ENCODE measurements around the gene CCDC178.

Gene CCDC178

GRCh38 chr18:33201509-33201926 is 239.0 kb downstream of the CCDC178 start:
- Histone ChIP-seq H3K4ac (ENCODE audit: low read depth, low read length) (no peak overlapping the region), H4K8ac (ENCODE audit: low read depth, low read length) (no peak overlapping the region), H3K4me3 (ENCODE audit: low read length) (no peak overlapping the region), H3K36me3 (ENCODE audit: control insufficient read depth, insufficient read depth, low read length) (no peaks in the 10 kb centered on the region), H3K4me2 (ENCODE audit: low read length) (no peak overlapping the region), H2AK5ac (ENCODE audit: low read length) (no peak overlapping the region), H2BK15ac (replicated peaks; ENCODE audit: low read depth) (no peak overlapping the region), H2BK120ac (ENCODE audit: low read depth, low read length) (no peak overlapping the region), H3K4me1 (ENCODE audit: control insufficient read depth, low read depth, low read length) (no peaks in the 10 kb centered on the region), H3K27ac (ENCODE audit: low read depth, low read length) (no peak overlapping the region), H3K79me2 (ENCODE audit: control insufficient read depth, insufficient read depth, low read length) (no peaks in the 10 kb centered on the region), H2BK5ac (ENCODE audit: low read length) (no peak overlapping the region), H3K56ac (ENCODE audit: low read length) (no peak overlapping the region), H3K18ac (ENCODE audit: low read length) (no peak overlapping the region), H3K79me1 (ENCODE audit: low read length) (no peaks in the 10 kb centered on the region), H4K5ac (ENCODE audit: low read length) (no peak overlapping the region), H3K27me3 (ENCODE audit: insufficient read depth, low read length, poor library complexity) (no peaks in the 10 kb centered on the region), H3K23ac (ENCODE audit: low read length) (no peak overlapping the region), H3K9ac (ENCODE audit: low read length) (no peak overlapping the region)
- WGBS (ENCODE audit: extremely low coverage, insufficient coverage, low lambda C conversion rate), result no CpG with 5 or more reads among the region's 8 CpGs
- DNase-seq, result peak; percentile 77

DNA sequence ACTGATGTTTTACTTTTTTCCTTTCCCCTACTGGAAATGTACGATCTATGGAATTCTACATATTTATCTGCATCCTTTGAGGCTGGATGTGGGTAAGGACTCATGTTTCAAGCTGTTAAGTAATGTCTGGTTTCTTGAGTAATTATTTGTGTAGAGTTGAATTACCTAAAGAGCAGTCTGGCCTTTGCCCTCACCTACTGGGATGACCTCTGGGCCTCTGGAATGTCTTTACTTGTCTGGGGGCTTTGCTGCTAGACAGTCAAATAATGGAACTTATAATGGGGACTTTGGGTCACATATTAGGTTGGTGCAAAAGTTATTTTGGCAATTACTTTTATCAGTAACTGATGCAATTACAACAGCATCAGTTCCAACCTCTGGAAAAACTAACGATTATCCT is 244.7 kb downstream of the CCDC178 start:
- H2AK5ac ChIP-seq (ENCODE audit: low read length), result no peak overlapping the region
- H3K4me3 ChIP-seq (ENCODE audit: low read length), result no peak overlapping the region
- no peak overlapping the region for H2BK15ac ChIP-seq (replicated peaks; ENCODE audit: low read depth)
- no peak overlapping the region for H2BK5ac ChIP-seq (ENCODE audit: low read length)
- H3K23ac ChIP-seq (ENCODE audit: low read length), result no peak overlapping the region
- no peaks in the 10 kb centered on the region for H3K4me1 ChIP-seq (ENCODE audit: control insufficient read depth, low read depth, low read length)
- no peaks in the 10 kb centered on the region for H3K27me3 ChIP-seq (ENCODE audit: insufficient read depth, low read length, poor library complexity)
- no peak overlapping the region for H4K5ac ChIP-seq (ENCODE audit: low read length)
- no peaks in the 10 kb centered on the region for H3K36me3 ChIP-seq (ENCODE audit: control insufficient read depth, insufficient read depth, low read length)
- no peak overlapping the region for H2BK120ac ChIP-seq (ENCODE audit: low read depth, low read length)
- no CpG with 5 or more reads among the region's 2 CpGs for WGBS (ENCODE audit: extremely low coverage, insufficient coverage, low lambda C conversion rate)
- no peak overlapping the region for H3K18ac ChIP-seq (ENCODE audit: low read length)
- no peak overlapping the region for H3K4ac ChIP-seq (ENCODE audit: low read depth, low read length)
- H3K27ac ChIP-seq (ENCODE audit: low read depth, low read length), result no peak overlapping the region
- no peak overlapping the region for H3K4me2 ChIP-seq (ENCODE audit: low read length)
- DNase-seq, result no peak
- no peaks in the 10 kb centered on the region for H3K79me1 ChIP-seq (ENCODE audit: low read length)
- H3K56ac ChIP-seq (ENCODE audit: low read length), result no peak overlapping the region
- no peak overlapping the region for H3K9ac ChIP-seq (ENCODE audit: low read length)
- H4K8ac ChIP-seq (ENCODE audit: low read depth, low read length), result no peak overlapping the region
- H3K79me2 ChIP-seq (ENCODE audit: control insufficient read depth, insufficient read depth, low read length), result no peaks in the 10 kb centered on the region

DNA sequence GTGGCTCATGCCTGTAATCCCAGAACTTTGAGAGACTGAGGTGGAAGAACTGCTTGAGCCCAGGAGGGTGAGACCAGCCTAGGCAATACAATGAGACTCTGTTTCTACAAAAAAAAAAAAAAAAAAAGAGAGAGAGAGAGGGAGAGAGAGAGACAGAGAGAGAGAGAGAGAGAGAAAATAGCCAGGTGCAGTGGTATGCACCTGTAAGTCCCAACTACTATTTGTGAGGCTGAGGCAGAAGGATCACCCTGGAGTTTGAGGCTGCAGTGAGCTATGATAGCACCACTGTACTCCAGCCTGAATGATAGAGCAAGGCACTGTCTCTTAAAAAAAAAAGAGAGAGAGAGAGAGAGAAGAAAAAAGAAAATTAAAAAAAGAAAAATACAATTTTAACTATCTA is 245.7 kb downstream of the CCDC178 start:
- Histone ChIP-seq H2BK5ac (ENCODE audit: low read length) (no peak overlapping the region), H3K9ac (ENCODE audit: low read length) (no peak overlapping the region), H3K27ac (ENCODE audit: low read depth, low read length) (no peak overlapping the region), H3K23ac (ENCODE audit: low read length) (no peak overlapping the region), H3K36me3 (ENCODE audit: control insufficient read depth, insufficient read depth, low read length) (no peaks in the 10 kb centered on the region), H4K8ac (ENCODE audit: low read depth, low read length) (no peak overlapping the region), H3K4me3 (ENCODE audit: low read length) (no peak overlapping the region), H3K79me2 (ENCODE audit: control insufficient read depth, insufficient read depth, low read length) (no peaks in the 10 kb centered on the region), H3K4me1 (ENCODE audit: control insufficient read depth, low read depth, low read length) (no peaks in the 10 kb centered on the region), H4K5ac (ENCODE audit: low read length) (no peak overlapping the region), H3K56ac (ENCODE audit: low read length) (no peak overlapping the region), H3K27me3 (ENCODE audit: insufficient read depth, low read length, poor library complexity) (no peaks in the 10 kb centered on the region), H3K18ac (ENCODE audit: low read length) (no peak overlapping the region), H2AK5ac (ENCODE audit: low read length) (no peak overlapping the region), H2BK120ac (ENCODE audit: low read depth, low read length) (no peak overlapping the region), H2BK15ac (replicated peaks; ENCODE audit: low read depth) (no peak overlapping the region), H3K79me1 (ENCODE audit: low read length) (no peaks in the 10 kb centered on the region), H3K4ac (ENCODE audit: low read depth, low read length) (no peak overlapping the region), H3K4me2 (ENCODE audit: low read length) (no peak overlapping the region)
- DNase-seq, result no peak

GRCh38 chr18:33184958-33185357 is 255.6 kb downstream of the CCDC178 start:
- Histone ChIP-seq H2AK5ac (ENCODE audit: low read length) (no peak overlapping the region), H3K79me1 (ENCODE audit: low read length) (no peaks in the 10 kb centered on the region), H3K36me3 (ENCODE audit: control insufficient read depth, insufficient read depth, low read length) (no peaks in the 10 kb centered on the region), H3K27ac (ENCODE audit: low read depth, low read length) (no peak overlapping the region), H2BK5ac (ENCODE audit: low read length) (no peak overlapping the region), H3K4me2 (ENCODE audit: low read length) (no peak overlapping the region), H3K4me3 (ENCODE audit: low read length) (no peak overlapping the region), H3K9ac (ENCODE audit: low read length) (no peak overlapping the region), H3K4ac (ENCODE audit: low read depth, low read length) (no peak overlapping the region), H3K18ac (ENCODE audit: low read length) (no peak overlapping the region), H3K4me1 (ENCODE audit: control insufficient read depth, low read depth, low read length) (no peaks in the 10 kb centered on the region), H3K27me3 (ENCODE audit: insufficient read depth, low read length, poor library complexity) (no peaks in the 10 kb centered on the region), H3K23ac (ENCODE audit: low read length) (no peak overlapping the region), H2BK15ac (replicated peaks; ENCODE audit: low read depth) (no peak overlapping the region), H2BK120ac (ENCODE audit: low read depth, low read length) (no peak overlapping the region), H4K8ac (ENCODE audit: low read depth, low read length) (no peak overlapping the region), H3K79me2 (ENCODE audit: control insufficient read depth, insufficient read depth, low read length) (no peaks in the 10 kb centered on the region), H3K56ac (ENCODE audit: low read length) (no peak overlapping the region), H4K5ac (ENCODE audit: low read length) (no peak overlapping the region)
- DNase-seq, result peak; percentile 17
- WGBS (ENCODE audit: extremely low coverage, insufficient coverage, low lambda C conversion rate), result no CpG with 5 or more reads among the region's 3 CpGs

GRCh38 chr18:33184175-33184574 is 256.3 kb downstream of the CCDC178 start:
- H2BK120ac ChIP-seq (ENCODE audit: low read depth, low read length), result no peak overlapping the region
- no peak overlapping the region for H2BK15ac ChIP-seq (replicated peaks; ENCODE audit: low read depth)
- no peak overlapping the region for H3K9ac ChIP-seq (ENCODE audit: low read length)
- no peaks in the 10 kb centered on the region for H3K79me2 ChIP-seq (ENCODE audit: control insufficient read depth, insufficient read depth, low read length)
- no peak for DNase-seq
- no peaks in the 10 kb centered on the region for H3K36me3 ChIP-seq (ENCODE audit: control insufficient read depth, insufficient read depth, low read length)
- no peaks in the 10 kb centered on the region for H3K4me1 ChIP-seq (ENCODE audit: control insufficient read depth, low read depth, low read length)
- H3K18ac ChIP-seq (ENCODE audit: low read length), result no peak overlapping the region
- no peaks in the 10 kb centered on the region for H3K79me1 ChIP-seq (ENCODE audit: low read length)
- H4K5ac ChIP-seq (ENCODE audit: low read length), result no peak overlapping the region
- no peak overlapping the region for H3K4me3 ChIP-seq (ENCODE audit: low read length)
- H2BK5ac ChIP-seq (ENCODE audit: low read length), result no peak overlapping the region
- no peaks in the 10 kb centered on the region for H3K27me3 ChIP-seq (ENCODE audit: insufficient read depth, low read length, poor library complexity)
- H3K27ac ChIP-seq (ENCODE audit: low read depth, low read length), result no peak overlapping the region
- no peak overlapping the region for H2AK5ac ChIP-seq (ENCODE audit: low read length)
- no peak overlapping the region for H3K4me2 ChIP-seq (ENCODE audit: low read length)
- H3K4ac ChIP-seq (ENCODE audit: low read depth, low read length), result no peak overlapping the region
- no peak overlapping the region for H3K56ac ChIP-seq (ENCODE audit: low read length)
- WGBS (ENCODE audit: extremely low coverage, insufficient coverage, low lambda C conversion rate), result no CpG with 5 or more reads among the region's 3 CpGs
- no peak overlapping the region for H4K8ac ChIP-seq (ENCODE audit: low read depth, low read length)
- no peak overlapping the region for H3K23ac ChIP-seq (ENCODE audit: low read length)

GRCh38 chr18:33183136-33183535 is 257.4 kb downstream of the CCDC178 start:
- Histone ChIP-seq H3K79me1 (ENCODE audit: low read length) (no peaks in the 10 kb centered on the region), H2BK15ac (replicated peaks; ENCODE audit: low read depth) (no peak overlapping the region), H3K4me1 (ENCODE audit: control insufficient read depth, low read depth, low read length) (no peaks in the 10 kb centered on the region), H3K4me2 (ENCODE audit: low read length) (no peak overlapping the region), H3K36me3 (ENCODE audit: control insufficient read depth, insufficient read depth, low read length) (no peaks in the 10 kb centered on the region), H2BK5ac (ENCODE audit: low read length) (no peak overlapping the region), H3K9ac (ENCODE audit: low read length) (no peak overlapping the region), H3K27me3 (ENCODE audit: insufficient read depth, low read length, poor library complexity) (no peaks in the 10 kb centered on the region), H3K4ac (ENCODE audit: low read depth, low read length) (no peak overlapping the region), H2BK120ac (ENCODE audit: low read depth, low read length) (no peak overlapping the region), H4K5ac (ENCODE audit: low read length) (no peak overlapping the region), H4K8ac (ENCODE audit: low read depth, low read length) (no peak overlapping the region), H2AK5ac (ENCODE audit: low read length) (no peak overlapping the region), H3K79me2 (ENCODE audit: control insufficient read depth, insufficient read depth, low read length) (no peaks in the 10 kb centered on the region), H3K27ac (ENCODE audit: low read depth, low read length) (no peak overlapping the region), H3K18ac (ENCODE audit: low read length) (no peak overlapping the region), H3K56ac (ENCODE audit: low read length) (no peak overlapping the region), H3K23ac (ENCODE audit: low read length) (no peak overlapping the region), H3K4me3 (ENCODE audit: low read length) (no peak overlapping the region)
- no peak for DNase-seq
- WGBS (ENCODE audit: extremely low coverage, insufficient coverage, low lambda C conversion rate), result no CpG with 5 or more reads among the region's 4 CpGs
